Endothelial cell of umbilical vein (primary cell): ENCODE results near the gene EVA1A.

ENCODE experiments used
- POLR2AphosphoS5 ChIP-seq: IDR thresholded peaks from 2 replicates; pipeline ENCODE4 v1.6.1; 2012; ENCODE audit warnings: low read depth, mild to moderate bottlenecking, control low read depth, low read length, moderate library complexity; ENCODE audit not compliant: insufficient read depth
- TF ChIP-seq, protein P1 (sequence below), 2 donors: IDR thresholded peaks; 1 replicate in 1 of 2; 2 replicates in 1 of 2; pipeline ENCODE4 v1.5.1; 2011; ENCODE audit warnings: low read length in 2 of 2, mild to moderate bottlenecking in 2 of 2, moderate library complexity in 2 of 2, control low read depth in 1 of 2, inconsistent platforms in 1 of 2, low read depth in 1 of 2; ENCODE audit not compliant: insufficient read depth in 1 of 2; ENCODE audit errors: extremely low read depth in 1 of 2

DNA sequence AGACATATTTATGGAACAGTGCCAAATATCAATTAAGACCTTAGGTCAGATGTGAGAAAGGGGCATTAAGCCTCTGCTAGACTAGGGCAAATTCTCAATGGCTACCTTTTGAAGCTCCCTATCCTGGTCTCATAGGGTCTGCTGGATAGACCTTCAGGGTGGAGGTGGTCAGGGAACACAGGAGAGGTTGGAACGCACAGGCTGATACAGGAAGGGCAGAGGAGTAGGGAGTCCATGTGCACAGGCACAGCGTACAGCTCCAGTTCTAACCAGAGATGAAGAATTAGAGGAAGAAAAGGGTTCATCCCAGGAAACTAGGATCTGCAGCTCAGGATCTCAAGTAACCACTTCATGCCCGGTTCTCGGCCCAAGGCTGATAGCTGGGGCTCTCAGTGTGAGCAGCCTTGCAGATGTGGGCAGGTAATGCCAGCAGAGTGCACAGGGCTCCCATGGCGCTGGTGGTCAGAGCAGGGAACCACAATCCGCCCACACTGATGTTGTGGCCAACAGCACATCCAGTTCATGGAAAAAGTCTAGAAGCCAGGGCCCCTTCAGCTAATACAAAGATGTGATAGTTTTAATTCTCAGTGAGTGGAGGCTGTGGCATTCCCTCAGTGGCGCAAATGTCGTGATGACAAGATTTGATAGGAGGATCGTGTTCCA is 3.4 kb upstream of the EVA1A start:
- TF ChIP-seq, protein P1, sequence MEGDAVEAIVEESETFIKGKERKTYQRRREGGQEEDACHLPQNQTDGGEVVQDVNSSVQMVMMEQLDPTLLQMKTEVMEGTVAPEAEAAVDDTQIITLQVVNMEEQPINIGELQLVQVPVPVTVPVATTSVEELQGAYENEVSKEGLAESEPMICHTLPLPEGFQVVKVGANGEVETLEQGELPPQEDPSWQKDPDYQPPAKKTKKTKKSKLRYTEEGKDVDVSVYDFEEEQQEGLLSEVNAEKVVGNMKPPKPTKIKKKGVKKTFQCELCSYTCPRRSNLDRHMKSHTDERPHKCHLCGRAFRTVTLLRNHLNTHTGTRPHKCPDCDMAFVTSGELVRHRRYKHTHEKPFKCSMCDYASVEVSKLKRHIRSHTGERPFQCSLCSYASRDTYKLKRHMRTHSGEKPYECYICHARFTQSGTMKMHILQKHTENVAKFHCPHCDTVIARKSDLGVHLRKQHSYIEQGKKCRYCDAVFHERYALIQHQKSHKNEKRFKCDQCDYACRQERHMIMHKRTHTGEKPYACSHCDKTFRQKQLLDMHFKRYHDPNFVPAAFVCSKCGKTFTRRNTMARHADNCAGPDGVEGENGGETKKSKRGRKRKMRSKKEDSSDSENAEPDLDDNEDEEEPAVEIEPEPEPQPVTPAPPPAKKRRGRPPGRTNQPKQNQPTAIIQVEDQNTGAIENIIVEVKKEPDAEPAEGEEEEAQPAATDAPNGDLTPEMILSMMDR (IDR thresholded peaks at IDR 0.05; ENCODE audit: extremely low read depth in 1 of 2, insufficient read depth in 1 of 2, low read depth in 1 of 2, low read length in 2 of 2): no peak
- TF ChIP-seq POLR2AphosphoS5: no peak
